Endometrium (tissue), 2 donors: ENCODE data around the gene SPINK1.
"Not testable (repeated sequence)": the region's sequence is repeated elsewhere in the genome, so short reads cannot be mapped to it uniquely, and the experiment has no call there.

Experiments used
- FAIRE-seq: peaks from 2 replicates; lab custom pipeline; 2012; peaks lifted over from hg19 to GRCh38; lab: Jason Lieb, UNC
- donor health status: control.
- donor health status: control.

SPINK1 gene

GRCh38 chr5:147805030-147805454 lies 26.4 kb downstream of the SPINK1 start:
- no peak for FAIRE-seq

GRCh38 chr5:147804334-147804733 lies 27.1 kb downstream of the SPINK1 start:
- no peak for FAIRE-seq

DNA sequence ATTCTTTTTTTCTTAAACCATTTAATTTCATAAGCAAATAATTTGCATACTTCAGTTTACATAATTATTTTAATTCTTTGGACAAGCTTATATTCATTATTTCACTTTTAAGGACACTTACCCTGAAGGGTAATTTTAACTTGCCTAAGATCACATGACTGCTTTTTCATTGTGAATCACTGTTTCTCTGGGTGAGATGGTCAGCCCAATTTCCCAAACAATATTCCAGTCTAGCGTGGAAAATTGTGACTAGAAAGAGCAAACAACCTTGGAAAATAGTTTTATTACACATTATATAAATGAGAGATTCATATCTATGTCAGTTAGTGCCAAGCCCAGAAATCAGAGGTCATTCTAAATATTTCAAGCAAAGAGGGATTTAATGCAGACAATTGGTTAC lies 27.5 kb downstream of the SPINK1 start:
- no peak for FAIRE-seq

DNA sequence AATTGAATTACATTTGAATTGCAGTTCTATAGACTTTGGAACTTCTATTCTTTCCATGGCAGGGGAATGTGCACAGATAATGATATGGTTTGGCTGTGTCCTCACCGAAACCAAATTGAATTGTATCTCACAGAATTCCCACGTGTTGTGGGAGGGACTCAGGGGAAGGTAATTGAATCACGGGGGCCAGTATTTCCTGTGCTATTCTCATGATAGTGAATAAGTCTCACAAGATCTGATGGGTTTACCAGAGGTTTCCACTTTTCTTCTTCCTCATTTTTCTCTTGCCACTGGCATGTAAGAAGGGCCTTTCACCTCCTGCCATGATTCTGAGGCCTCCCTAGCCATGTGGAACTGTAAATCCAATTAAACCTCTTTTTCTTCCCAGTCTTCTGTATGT lies 28.3 kb downstream of the SPINK1 start:
- not testable (repeated sequence) for FAIRE-seq

DNA sequence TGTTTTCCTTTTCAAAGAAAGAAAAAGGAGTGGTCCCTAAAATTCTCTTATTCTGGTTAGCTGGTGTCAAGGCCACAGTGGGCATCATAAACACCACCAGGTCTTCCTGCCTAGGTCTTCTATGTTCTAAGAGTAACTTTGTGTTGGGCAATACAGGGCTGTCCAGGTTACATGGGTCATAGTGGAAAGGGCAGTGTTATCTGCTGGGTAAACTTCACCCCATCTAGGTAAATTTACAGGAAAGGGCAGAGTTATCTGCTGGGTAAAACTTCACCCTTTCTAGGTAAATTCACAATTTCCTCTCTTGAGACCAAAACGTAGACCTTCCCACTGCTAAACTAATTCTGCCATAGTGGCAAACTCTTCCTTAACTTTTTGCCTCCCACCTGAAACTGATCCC lies 30.0 kb downstream of the SPINK1 start:
- FAIRE-seq: no peak

DNA sequence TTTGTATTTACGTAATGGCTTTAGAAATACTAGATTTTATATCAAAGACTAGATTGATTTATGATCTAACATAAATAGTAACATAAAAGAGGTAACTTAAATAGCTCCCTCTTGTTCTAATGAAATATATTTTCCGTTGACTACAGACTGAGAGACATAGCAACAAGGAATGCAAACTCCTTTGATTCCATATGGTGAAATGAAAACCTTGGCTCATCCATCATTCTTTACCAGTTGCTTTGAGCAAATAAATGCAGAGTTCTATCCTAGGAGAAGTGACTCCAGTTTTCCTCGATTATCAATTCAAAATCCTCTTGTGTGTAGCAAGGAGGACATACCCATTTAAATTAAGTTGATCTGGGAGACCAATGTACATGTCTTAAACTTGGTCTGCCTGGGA lies 31.0 kb downstream of the SPINK1 start:
- no peak for FAIRE-seq

- no peak for FAIRE-seq
These were observed 34.7 kb downstream of the SPINK1 start for GRCh38 chr5:147796556-147797308.

GRCh38 chr5:147791181-147791580 lies 40.3 kb downstream of the SPINK1 start:
- FAIRE-seq: no peak

- FAIRE-seq: no peak
These were observed 41.7 kb downstream of the SPINK1 start for GRCh38 chr5:147789820-147790219.

GRCh38 chr5:147788023-147788422 lies 43.4 kb downstream of the SPINK1 start:
- FAIRE-seq: peak; percentile 90

GRCh38 chr5:147786142-147786541 lies 45.3 kb downstream of the SPINK1 start:
- no peak for FAIRE-seq

DNA sequence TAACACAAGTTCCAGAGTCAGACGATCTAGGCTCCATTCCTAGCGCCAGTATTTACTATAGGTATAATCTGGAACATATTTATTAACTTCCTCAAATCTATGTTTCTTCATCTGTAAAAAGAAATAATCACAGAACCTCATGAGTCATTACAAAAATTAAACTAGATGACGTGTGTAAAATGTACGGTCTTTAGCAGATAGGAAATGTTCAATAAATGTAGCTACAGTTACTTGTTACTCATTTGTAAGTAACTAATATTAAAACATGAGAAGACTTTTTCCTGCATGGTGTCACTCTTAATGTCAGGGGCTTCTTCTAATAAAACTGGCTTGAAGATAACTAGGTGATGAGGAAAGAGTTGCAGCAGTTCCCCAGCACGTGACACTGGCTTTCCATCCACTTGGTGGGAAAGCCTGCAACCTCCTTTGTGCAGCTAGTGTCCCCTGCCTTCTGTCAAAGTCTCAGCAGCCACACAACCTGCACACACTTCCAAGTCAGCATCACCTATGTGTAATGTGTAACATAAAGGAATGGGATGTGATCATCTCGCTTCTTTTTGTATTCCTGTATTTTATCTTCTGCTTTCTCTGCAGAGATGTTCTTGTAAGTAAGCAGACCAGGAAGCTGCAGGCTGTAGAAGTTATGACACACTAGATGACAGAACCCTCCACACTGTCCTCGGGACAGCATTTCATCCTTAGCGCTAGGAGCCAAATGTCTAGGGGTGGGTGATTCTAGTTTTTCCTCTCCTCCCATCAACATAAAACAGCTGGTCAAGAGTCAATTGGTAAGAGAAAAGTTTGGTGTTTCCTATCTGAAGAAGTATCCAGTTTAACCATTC lies 47.1 kb downstream of the SPINK1 start:
- FAIRE-seq: no peak

- no peak for FAIRE-seq
These were observed 49.1 kb downstream of the SPINK1 start, which contains the start of gene JAKMIP2 for GRCh38 chr5:147782110-147783028. Gene JAKMIP2 (minus strand): TSS chr5:147782728. CDS start chr5:147671806, 110,922 bp downstream.

GRCh38 chr5:147780924-147781573 lies 50.4 kb downstream of the SPINK1 start:
- no peak for FAIRE-seq

DNA sequence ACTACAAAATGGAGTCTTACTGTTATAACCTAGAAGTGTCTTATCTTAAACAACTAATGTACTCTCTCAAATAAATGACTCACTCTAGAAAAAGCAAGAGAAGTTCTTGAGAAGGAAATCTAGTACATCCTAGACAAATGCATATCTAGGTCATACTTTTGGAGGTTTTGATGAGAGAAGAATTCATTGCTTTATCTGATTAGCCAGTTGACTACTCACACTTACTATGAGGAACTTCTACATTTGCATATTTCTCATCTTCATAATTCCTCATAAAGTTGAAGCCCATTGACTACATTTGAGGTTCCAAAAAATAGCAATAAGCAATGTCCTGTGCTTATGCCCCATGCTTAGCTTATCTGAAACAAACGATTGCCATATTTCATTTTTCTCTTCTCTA lies 51.8 kb downstream of the SPINK1 start:
- FAIRE-seq: no peak

- no peak for FAIRE-seq
These were observed 54.5 kb downstream of the SPINK1 start for GRCh38 chr5:147776989-147777388.
